ENCODE measurements around the gene ASIP.

- TF ChIP-seq CTCF (conservative IDR thresholded peaks at IDR 0.05; ENCODE audit: low read depth in 2 of 2) (no peak), CREB1 (CRISPR knock-in tag; IDR thresholded peaks at IDR 0.05; ENCODE audit: low read depth) (no peak), EZH2 (IDR thresholded peaks at IDR 0.05; ENCODE audit: low read depth, unreplicated experiment) (no peak), ZNF114 (CRISPR knock-in tag; IDR thresholded peaks at IDR 0.05) (no peak), POLR2AphosphoS5 (IDR thresholded peaks at IDR 0.05; ENCODE audit: low read depth) (no peak), JUNB (IDR thresholded peaks at IDR 0.05; ENCODE audit: unreplicated experiment) (no peak), EZH2phosphoT487 (IDR thresholded peaks at IDR 0.05; ENCODE audit: unreplicated experiment) (no peak), ZNF331 (CRISPR knock-in tag; IDR thresholded peaks at IDR 0.05; ENCODE audit: low read depth) (no peak)
- TF ChIP-seq, protein P1, sequence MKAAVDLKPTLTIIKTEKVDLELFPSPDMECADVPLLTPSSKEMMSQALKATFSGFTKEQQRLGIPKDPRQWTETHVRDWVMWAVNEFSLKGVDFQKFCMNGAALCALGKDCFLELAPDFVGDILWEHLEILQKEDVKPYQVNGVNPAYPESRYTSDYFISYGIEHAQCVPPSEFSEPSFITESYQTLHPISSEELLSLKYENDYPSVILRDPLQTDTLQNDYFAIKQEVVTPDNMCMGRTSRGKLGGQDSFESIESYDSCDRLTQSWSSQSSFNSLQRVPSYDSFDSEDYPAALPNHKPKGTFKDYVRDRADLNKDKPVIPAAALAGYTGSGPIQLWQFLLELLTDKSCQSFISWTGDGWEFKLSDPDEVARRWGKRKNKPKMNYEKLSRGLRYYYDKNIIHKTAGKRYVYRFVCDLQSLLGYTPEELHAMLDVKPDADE (IDR thresholded peaks at IDR 0.05): no peak
- TF ChIP-seq, protein P2, sequence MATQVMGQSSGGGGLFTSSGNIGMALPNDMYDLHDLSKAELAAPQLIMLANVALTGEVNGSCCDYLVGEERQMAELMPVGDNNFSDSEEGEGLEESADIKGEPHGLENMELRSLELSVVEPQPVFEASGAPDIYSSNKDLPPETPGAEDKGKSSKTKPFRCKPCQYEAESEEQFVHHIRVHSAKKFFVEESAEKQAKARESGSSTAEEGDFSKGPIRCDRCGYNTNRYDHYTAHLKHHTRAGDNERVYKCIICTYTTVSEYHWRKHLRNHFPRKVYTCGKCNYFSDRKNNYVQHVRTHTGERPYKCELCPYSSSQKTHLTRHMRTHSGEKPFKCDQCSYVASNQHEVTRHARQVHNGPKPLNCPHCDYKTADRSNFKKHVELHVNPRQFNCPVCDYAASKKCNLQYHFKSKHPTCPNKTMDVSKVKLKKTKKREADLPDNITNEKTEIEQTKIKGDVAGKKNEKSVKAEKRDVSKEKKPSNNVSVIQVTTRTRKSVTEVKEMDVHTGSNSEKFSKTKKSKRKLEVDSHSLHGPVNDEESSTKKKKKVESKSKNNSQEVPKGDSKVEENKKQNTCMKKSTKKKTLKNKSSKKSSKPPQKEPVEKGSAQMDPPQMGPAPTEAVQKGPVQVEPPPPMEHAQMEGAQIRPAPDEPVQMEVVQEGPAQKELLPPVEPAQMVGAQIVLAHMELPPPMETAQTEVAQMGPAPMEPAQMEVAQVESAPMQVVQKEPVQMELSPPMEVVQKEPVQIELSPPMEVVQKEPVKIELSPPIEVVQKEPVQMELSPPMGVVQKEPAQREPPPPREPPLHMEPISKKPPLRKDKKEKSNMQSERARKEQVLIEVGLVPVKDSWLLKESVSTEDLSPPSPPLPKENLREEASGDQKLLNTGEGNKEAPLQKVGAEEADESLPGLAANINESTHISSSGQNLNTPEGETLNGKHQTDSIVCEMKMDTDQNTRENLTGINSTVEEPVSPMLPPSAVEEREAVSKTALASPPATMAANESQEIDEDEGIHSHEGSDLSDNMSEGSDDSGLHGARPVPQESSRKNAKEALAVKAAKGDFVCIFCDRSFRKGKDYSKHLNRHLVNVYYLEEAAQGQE (IDR thresholded peaks at IDR 0.05; ENCODE audit: unreplicated experiment): no peak
These were observed 9.6 kb upstream of the ASIP start for GRCh38 chr20:34231634-34232033.

Data from GM23338 (cell line).